GM19467 (cell line): ENCODE measurements around the gene RAB11FIP5.
"Not testable (repeated sequence)": the region's sequence is repeated elsewhere in the genome, so short reads cannot be mapped to it uniquely, and the experiment has no call there.

Source experiments
- ATAC-seq: cut with Tn5 transposase; IDR thresholded peaks from one replicate; pipeline ENCODE4 v1.9.1; 2021; ENCODE audit warnings: mild to moderate bottlenecking, moderate library complexity; ENCODE audit not compliant: unreplicated experiment

Gene RAB11FIP5, protein sequence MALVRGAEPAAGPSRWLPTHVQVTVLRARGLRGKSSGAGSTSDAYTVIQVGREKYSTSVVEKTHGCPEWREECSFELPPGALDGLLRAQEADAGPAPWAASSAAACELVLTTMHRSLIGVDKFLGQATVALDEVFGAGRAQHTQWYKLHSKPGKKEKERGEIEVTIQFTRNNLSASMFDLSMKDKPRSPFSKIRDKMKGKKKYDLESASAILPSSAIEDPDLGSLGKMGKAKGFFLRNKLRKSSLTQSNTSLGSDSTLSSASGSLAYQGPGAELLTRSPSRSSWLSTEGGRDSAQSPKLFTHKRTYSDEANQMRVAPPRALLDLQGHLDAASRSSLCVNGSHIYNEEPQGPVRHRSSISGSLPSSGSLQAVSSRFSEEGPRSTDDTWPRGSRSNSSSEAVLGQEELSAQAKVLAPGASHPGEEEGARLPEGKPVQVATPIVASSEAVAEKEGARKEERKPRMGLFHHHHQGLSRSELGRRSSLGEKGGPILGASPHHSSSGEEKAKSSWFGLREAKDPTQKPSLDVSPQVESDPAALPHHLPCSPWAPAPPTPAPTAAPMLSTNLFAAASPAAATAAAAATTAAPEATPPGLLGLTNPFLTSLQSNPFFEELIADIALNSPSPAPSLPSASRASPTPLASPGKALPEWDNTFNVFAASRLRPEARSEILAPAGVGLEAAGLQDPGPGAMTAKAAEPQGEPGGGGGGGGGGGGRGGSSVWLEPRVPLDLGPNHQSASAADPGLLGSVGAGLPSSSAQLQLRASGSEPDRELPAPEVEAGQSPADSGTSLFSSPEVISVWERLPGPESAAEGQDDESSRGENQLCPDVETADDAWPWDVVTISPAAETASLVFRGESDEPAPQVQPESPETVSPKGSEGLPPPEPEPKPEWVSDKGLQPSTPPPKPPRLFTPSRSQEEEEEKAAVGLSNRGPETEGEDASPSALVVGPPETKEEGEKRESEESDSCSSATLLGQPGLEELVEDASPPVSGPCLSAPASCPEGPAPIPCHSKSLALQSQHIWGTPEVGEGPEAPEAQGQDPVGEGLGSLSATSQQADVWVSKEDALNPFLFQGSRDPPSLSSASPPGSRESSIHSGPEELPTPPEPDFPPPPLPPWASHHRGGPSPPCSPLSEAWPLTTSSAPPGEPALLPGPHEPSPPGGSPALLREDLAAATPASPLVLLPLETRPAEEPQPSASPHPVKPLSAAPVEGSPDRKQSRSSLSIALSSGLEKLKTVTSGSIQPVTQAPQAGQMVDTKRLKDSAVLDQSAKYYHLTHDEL (N-terminal part only)

DNA sequence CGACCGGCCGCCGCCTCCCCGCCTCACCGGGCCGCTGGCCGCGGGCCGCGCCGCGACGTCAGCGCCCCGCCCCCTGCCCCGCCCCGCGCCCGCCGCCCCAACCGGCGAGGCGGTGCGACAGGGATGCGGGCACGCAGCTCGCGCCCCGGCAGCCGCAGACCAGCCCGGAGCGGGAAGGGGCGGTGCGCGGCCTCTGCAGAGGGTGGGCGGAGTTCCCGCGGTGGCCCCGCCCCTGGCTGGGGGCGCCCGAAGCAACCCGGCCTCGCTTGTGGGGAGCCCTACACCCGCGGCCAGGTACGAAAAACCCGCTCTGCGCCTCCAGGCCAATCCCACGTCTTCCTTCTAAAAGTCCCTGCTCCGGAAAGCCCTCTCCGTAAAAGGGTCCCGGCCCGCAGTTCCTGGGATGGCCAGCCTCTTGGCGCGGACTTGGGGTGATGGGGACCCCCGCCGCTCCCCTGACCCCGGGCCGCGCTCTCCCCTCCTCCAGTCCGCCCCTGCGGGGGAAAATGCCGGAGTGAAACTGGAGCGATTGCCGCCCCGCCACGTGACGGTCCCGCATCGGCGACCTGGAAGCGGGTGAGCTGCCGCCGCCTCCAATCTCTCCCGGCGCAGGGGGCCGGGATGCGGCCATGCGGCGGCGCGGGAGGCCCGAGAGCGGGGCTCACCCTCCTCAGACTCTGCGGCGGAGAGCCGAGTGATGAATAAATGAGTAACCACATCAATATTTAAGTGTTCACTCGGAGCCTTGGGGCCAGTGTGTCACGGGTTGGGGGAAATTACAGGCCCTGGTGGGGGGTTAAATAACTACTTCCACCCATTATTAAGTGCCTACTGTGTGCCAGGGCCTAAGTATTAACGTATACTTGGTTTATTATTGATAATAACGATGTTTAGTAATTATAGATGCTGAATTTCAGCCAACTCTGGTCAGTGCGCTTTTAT, at the start of gene RAB11FIP5:
RAB11FIP5 (minus strand) TSS at position 36 of the 942 bp plus-strand sequence. CDS start 171 bp downstream, outside the sequence.
- ATAC-seq: peak; percentile 68

DNA sequence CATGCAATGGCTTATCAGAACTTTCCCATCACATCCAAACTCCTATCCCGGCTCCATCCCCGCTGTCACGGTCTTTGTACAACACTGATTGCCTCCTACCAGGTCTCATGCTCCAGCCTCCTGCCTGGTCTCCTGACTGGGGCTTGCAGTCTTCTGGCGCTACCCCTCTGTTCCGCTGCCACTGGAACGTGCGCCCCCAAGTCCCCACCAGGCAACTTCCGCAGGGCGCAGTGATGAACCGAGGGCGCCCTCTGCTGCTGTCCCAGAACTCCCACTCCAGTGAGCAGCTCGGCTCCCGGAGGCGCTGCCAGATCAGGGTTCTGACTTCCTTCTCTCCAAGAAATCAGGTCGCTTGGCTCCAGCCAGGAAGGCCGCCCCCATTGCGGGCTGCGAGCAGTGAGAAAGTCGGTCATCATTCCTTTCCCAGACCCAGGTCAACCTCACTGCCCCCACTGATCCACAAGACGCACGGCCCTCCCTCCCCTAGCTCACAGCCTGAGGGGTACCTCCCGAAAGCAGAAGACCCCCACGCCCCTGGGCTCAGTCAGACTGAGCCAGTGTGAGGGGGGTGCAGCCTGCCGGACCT, 43.9 kb upstream of the RAB11FIP5 start:
- ATAC-seq: no peak

DNA sequence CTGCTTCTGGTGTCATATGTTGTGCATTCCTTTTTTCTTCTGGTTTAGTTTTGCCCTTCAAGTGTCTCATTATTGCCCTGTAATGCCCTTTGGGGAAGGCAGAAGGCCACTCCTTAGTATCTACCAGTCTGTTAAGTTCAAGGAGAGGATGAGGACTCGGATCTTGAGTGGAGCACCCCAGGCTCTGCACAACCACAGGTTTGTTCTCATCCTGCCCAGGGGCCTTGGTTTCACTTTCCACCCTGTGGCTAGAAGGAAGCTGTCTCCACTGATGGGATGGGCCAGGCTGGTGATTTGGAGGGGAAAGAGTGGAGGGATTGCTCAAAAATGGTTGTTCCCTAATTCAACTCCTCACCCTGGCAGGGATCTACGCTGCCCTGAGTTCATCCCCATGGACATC, 30.2 kb upstream of the RAB11FIP5 start:
- no peak for ATAC-seq

DNA sequence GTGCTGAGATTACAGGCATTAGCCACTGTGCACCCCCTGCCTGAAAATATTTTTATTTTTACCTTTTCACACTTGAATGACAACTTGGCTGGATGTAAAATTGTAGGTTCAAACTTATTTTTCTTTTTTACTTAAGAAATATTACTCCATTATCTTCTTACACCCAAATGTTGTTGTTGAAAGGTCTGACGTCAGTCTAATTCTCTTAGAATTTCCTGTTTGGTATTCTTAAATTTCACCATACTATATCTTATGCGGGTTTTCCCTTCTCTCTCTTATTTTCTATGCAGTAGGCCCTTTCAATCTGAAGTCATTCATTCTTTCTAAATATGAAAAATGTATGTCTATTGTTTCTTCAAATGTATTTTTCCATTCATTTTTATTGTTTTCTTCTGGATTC, 29.1 kb upstream of the RAB11FIP5 start:
- ATAC-seq: no peak

DNA sequence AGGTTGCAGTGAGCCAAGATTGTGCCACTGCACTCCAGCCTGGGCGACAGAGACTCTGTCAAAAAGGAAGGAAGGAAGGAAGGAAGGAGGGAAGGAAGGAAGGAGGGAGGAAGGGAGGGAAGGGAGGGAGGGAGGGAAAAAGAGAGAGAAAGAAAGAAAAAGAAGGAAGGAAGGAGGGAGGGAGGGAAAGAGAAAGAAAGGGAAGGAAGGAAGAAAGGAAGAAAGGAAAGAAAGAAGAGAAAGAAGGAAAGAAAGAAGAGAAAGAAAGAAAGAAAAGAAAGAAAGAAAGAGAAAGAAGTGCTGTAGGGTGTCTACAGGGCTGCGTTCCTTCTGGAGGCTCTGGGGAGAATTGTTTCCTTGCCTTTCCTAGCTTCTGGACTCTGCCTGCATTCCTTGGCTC, 22.5 kb upstream of the RAB11FIP5 start:
- no peak for ATAC-seq

DNA sequence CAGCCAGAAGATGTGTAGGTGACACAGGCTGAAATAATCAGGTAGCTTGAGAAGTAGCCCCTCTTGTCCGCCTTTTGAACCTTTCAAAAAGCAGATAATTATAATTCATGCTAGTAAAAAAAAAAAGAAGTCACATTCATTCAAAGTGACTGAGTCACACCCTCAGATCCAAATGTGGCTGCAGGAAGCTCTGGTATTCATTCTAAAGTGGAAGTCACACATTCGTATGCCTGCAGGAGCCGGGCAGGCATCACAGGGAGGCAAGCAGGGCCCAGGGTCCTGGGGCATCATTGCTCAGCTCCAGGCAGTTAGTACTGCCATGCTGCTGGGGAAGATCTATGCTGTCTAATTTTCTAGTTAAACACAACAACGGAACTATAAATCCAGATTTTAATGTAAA, 21.7 kb upstream of the RAB11FIP5 start:
- ATAC-seq: no peak

DNA sequence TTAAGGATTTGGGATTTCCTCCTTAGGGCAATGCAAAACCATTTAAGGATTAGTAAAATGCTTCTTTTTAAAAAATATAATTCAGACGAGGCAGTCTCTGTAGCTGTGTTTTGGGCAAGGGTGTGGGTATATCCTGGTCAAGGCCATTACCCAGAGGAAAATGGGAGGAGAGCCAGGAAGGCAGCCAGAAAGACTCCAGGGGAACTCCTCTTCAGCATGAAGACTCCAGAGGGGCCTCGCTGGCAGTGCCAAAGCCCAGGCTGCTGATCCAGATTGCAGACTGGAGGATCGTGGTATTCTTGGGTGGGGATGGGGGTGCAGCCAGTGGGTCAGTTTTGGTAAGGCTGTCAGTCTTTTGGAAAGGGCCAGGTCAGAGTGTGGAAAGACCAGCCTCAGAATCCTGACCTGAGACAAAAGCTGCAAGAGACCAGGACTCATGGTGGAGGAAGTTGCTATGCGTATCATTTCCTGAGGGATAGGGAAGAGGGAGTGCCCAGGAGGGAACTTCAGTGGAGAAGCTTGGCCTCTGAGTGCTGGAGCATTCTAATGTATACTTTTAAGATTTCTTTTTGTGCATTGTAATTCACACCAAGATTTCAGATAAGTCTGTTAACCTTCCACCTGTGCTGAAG, 20.9 kb upstream of the RAB11FIP5 start:
- no peak for ATAC-seq

DNA sequence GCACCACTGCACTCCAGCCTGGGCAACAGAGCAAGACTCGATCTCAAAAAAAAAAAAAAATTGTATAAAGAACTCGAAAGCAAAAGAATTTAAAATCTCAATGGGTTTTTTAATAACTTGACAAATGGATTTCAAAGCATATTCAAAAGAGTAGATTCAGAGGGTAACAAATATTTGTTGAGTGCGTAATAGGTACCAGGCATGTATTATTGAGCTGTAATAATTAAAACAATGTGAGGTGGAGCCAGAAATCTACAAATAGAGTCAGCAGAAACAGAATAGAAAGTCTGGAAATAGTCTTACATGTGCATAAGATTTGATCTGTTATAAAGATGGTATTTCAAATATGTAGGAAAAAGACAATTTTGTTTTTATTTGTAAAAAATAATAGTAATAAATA, 19.1 kb upstream of the RAB11FIP5 start:
- ATAC-seq: no peak

DNA sequence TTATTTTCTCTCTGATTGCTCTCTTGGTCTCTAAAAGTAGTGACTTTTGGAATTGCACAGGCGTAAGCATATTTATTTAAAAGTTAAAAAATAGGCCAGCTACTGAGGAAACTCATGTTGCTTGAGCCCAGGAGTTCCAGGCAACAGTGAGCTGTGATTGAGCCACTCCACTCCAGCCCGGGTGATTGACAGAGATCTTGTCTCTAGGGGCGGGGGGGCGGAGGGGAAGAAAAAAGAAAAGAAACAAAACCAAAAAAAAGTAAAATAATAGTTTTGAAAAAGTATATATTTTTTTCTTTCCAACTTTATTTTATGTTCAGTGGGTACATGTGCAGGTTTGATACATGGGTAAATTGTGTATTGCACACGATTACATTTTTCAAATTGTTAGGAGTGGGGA, 18.0 kb upstream of the RAB11FIP5 start:
- ATAC-seq: no peak

DNA sequence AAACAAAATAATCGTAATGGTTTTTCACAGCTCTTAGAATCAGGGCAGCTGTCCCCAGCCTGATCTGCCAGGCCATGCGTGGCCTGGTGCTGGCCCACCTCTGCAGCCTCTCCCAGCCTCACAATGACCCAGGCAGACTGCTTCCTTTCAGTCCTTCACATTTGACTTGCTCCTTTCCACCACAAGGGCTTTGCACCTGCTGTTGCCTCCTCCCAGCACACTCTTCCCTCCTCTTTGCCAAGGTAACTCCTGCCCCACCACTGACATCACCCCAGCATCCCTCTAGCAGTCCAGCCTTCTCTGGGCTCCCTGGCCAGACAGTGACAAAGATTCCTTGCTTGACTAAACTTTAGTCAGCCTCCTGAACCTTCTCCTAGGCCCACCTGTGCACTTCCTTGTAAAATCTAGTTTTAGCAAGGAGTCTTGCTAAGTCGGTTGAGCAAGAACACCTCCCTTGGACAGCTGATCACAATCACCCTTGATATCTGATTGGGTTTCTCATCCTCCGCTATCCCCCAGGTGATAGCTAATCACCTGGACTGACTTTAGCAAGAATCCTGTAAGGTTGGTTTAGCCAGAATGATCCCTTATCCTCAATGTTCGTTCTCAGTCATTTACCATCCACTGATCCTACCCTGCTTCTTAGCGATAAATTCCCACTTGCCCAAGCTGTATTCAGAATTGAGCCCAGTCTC, 16.2 kb upstream of the RAB11FIP5 start:
- no peak for ATAC-seq

DNA sequence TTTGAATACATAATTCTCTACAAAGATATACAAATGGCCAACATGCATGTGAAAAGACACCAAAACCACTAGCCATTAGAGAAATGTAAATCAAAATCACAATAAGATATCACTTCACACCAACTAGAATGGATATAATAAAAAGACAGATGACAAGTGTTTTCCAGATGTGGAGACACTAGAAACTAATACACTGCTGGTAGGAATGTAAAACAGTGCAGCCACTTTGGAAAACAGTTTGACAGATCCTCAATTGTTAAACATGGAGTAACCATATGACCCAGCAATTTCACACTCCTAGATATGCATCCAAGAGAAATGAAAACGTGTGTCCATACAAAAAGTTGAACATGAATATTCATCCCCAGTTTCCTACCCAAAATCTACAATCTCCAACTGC, 9.8 kb upstream of the RAB11FIP5 start:
- no peak for ATAC-seq

DNA sequence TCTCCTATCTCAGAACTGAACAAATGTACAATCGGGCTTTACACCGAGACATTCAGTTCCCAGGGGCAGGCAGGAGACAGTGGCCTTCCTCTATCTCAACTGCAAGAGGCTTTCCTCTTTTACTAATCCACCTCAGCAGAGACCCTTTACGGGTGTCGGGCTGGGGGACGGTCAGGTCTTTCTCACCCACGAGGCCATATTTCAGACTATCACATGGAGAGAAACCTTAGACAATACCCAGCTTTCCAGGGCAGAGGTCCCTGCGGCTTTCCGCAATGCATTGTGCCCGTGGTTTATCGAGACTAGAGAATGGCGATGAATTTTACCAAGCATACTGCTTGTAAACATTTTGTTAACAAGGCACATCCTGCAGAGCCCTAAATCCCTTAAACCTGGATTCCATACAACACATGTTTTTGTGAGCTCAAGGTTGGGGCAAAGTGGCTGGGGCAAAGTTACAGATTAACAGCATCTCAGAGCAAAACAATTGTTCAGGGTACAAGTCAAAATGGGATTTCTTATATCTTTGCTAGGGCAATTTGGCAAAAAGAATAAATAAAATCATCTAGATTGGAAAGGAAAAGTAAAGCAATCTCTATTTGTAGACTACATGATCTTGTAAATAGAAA, 7.0 kb upstream of the RAB11FIP5 start:
- ATAC-seq: not testable (repeated sequence)

DNA sequence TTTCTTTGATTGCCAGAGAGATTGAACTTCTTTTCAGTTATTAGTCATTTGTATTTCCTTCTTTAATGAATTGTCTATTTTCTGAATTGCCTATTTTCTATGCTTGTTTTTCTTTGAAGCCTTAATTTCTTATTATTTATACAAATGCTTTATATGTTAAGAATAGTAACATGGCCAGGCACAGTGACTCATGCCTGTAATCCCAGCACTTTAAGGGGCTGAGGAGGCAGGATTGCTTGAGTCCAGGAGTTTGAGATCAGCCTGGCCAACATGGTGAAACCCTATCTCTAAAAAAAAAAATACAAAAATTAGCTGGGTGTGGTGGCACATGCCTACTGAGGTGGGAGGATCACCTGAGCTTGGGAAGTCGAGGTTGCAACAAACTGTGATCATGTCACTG, 4.7 kb upstream of the RAB11FIP5 start:
- ATAC-seq: no peak

DNA sequence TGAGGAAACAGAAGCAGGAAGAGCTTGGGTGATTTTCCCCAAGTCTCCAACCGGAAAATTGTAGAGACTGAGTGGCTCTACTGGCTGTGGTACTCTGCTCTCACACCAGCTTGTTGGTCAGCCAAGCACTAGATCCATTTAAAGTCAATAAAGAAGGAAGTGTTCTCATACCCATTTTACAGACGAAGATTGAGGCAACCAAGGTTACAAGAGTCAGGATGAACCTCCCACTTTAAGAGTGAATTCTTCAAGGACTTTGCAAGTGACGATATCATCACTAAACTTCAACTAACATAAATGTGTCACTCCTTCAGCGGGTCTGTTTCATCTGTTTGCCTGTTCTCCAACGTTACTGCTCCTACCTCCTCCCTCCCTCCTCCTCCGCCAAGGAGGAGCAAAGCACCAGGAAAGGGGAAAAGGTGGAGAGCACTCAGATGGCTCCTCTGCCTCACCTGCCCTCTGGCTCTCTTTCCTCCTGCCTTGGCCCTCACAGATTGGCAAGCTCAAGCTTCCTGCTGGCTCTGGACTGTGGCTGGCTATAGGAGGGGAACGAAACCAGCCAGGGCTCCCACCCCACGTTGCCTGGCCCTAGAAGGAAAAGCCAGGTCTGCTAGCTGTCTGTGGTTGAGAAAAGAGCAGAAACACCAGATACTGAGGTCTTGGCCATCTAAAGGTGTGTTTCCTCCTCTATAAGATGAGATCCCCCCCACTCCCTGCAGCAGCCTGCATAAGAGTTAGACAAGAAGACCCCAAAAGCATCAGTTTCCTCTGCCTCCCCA, 3.6 kb upstream of the RAB11FIP5 start:
- ATAC-seq: no peak

DNA sequence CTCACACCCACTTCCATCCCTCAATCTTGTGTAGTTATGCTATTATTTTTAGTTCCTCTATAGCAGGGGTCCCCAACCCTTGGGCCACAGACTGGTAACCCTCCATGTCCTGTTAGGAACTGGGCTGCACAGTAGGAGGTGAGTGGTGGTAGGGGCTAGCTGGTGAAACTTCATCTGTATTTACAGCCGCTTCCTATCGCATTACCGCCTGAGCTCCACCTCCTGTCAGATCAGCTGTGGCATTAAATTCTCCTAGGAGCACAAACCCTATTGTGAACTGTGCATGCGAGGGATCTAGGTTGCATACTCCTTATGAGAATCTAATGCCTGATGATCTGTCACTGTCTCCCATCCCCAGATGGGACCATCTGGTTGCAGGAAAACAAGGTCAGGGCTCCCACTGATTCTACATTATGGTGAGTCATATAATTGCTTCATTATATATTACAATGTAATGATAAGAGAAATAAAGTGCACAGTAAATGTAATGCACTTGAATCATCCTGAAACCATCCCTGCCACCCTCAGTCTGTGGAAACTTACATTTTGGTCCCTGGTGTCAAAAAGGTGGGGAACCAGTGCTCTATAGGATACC, 1.6 kb upstream of the RAB11FIP5 start:
- no peak for ATAC-seq

DNA sequence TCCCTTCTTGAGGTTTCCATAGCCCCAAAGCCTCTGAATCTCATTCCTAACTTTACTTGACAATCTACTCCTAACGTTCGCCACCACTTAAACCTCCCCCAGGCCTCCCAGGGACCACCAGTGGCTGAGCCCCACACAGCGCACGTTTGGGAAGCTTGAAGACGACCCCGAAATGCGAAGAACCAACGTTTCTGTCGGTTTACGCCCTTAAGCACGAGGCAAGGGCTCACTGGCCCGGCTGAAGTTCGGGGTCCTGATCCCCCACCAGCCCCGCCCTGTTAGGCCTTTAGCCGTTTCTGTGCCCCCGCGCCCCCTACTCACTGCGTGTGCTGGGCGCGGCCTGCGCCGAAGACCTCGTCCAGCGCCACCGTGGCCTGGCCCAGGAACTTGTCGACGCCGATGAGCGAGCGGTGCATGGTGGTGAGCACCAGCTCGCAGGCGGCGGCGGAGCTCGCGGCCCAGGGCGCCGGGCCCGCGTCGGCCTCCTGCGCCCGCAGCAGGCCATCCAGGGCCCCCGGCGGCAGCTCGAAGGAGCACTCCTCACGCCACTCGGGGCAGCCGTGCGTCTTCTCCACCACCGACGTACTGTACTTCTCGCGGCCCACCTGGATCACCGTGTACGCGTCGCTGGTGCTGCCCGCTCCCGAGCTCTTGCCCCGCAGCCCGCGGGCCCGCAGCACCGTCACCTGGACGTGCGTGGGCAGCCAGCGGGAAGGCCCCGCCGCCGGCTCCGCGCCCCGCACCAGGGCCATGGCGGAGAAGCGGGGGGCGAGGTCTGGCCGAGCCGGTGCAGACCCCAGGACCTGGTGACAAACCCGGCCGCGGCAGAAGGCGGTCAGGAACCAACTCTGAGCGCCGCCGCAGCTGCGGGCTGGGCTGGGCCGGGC, 479 bp downstream of the RAB11FIP5 start:
- ATAC-seq: peak; percentile 16
